Sigmoid colon (tissue), 7 donors: Measurements from ENCODE around the gene MYCN. TPM values are rescaled to one million over a fixed set of nuclear protein-coding genes. Genes with fewer than 3 reads are reported as not detected.

Source experiments
- DNase-seq: peaks from one replicate; pipeline ENCODE4 v3.0.0-alpha.2; 2019
- H3K27ac ChIP-seq, 4 donors: fragments of 200-600 bp; sonication (generic); one replicate each; pipeline ENCODE4 v1.5.1; 2016 to 2019; ENCODE audit warnings: mild to moderate bottlenecking in 1 of 4
- H3K27me3 ChIP-seq, 3 donors: fragments of 200-600 bp; sonication (generic); one replicate each; pipeline ENCODE4 v1.5.1; 2019; ENCODE audit warnings: mild to moderate bottlenecking in 1 of 3
- H3K36me3 ChIP-seq, 4 donors: fragments of 200-600 bp; sonication (generic); one replicate each; pipeline ENCODE4 v1.5.1; 2016 to 2019
- H3K4me1 ChIP-seq, 4 donors: fragments of 200-600 bp; sonication (generic); one replicate each; pipeline ENCODE4 v1.5.1; 2017 to 2019
- H3K4me3 ChIP-seq, 4 donors: fragments of 200-600 bp; sonication (generic); one replicate each; pipeline ENCODE4 v1.5.1; 2017 to 2019; ENCODE audit warnings: mild to moderate bottlenecking in 2 of 4, moderate library complexity in 1 of 4
- H3K9me3 ChIP-seq, 4 donors: fragments of 200-600 bp in 3 of 4; sonication (generic) in 3 of 4; one replicate each; pipeline versions ENCODE4 v1.5.1 to v1.6.1; 2013 to 2019
- EP300 ChIP-seq, 4 donors: sonication (generic); formaldehyde crosslinking; IDR thresholded peaks; one replicate each; pipeline ENCODE4 v1.6.1; 2017; ENCODE audit warnings: antibody characterized with exemption in 4 of 4
- POLR2A ChIP-seq, 2 donors: fragments of 450-650 bp; IDR thresholded peaks; one replicate each; pipeline ENCODE4 v1.6.1; 2016; ENCODE audit warnings: antibody characterized with exemption in 2 of 2, mild to moderate bottlenecking in 2 of 2, moderate library complexity in 2 of 2
- POLR2AphosphoS5 ChIP-seq, 4 donors: sonication (generic); formaldehyde crosslinking; IDR thresholded peaks; one replicate each; pipeline ENCODE4 v1.6.1; 2017; ENCODE audit warnings: antibody characterized with exemption in 4 of 4
- WGBS, 2 donors: extraction: QIAGEN DNeasy Blood & Tissue Kit; methylation state at CpG; one replicate each; pipeline ENCODE4 v1.1.7; 2013; 5-methylcytosine and 5-hydroxymethylcytosine counted together
- intact Hi-C: fragments of 100-400 bp; cut with DNase I; formaldehyde crosslinking; loops from one replicate; pipeline ENCODE4 v1.15.1; 2023
- polyA plus RNA-seq, 3 donors: library from polyadenylated mRNA; stranded (reverse); fragments of 200-250 nt; gene quantifications; one replicate each; pipeline ENCODE4 v1.2.3, GENCODE V29; 2013
- total RNA-seq, 4 donors: library from RNA; depleted of rRNA; stranded (reverse); fragments of >200 nt; gene quantifications; one replicate each; pipeline ENCODE4 v1.1.0, GENCODE V29; 2016
- TF ChIP-seq, protein P1 (sequence below), 4 experiments: fragments of 450-650 bp in 3 of 4; fragments of 200-600 bp in 1 of 4; IDR thresholded peaks; one replicate each; pipeline ENCODE4 v1.5.1; 2016 to 2019; ENCODE audit warnings: antibody characterized with exemption in 4 of 4, mild to moderate bottlenecking in 3 of 4, moderate library complexity in 2 of 4
- donor health status: healthy with polysubstance abuse.
- donor health status: Bipolar disorder and iron deficiency.
- donor health status: healthy.

MYCN gene
- total and polyA plus RNA-seq, 7 donors = 0.33 to 0.71 (median 0.55) TPM; not detected in 1

DNA sequence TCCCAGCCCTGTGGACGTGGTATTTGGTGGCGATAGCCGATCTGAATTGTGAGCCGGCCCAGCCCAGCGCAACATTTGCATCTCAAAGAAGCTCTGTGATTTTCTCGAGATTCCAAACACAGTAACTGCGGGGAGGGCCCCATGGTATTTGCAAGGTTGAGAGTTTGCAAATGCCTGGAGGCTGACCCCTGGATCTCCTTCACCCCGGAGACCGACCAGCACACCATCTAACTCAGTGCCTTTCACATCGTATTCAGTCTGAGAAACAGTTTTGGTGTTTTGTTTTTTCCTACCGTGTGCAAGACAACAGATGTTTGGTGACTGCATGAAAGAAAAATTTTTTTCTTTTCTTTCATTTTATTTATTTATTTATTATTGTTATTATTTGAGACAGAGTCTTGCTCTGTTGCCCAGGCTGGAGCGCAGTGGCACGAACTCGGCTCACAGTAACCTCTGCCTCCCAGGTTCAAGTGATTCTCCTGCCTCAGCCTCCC is 40.3 kb downstream of the MYCN start:
- Histone ChIP-seq H3K9me3 (no peaks in the 10 kb centered on the region), H3K36me3 (no peaks in the 10 kb centered on the region), H3K4me1 (peaks cover 0 to 10% (median 7%) of the 10 kb centered on the region in 4 donors), H3K27me3 (no peaks in the 10 kb centered on the region), H3K4me3 (no peak overlapping the region), H3K27ac (no peak overlapping the region)
- no peak for DNase-seq
- WGBS, 2 donors = 92 to 93% methylated on average over 14 of the region's 14 CpGs
- intact Hi-C loops = no loop called here
- TF ChIP-seq POLR2A (IDR thresholded peaks at IDR 0.05) (no peak), POLR2AphosphoS5 (IDR thresholded peaks at IDR 0.05) (no peak), EP300 (IDR thresholded peaks at IDR 0.05) (no peak)
- TF ChIP-seq, protein P1, sequence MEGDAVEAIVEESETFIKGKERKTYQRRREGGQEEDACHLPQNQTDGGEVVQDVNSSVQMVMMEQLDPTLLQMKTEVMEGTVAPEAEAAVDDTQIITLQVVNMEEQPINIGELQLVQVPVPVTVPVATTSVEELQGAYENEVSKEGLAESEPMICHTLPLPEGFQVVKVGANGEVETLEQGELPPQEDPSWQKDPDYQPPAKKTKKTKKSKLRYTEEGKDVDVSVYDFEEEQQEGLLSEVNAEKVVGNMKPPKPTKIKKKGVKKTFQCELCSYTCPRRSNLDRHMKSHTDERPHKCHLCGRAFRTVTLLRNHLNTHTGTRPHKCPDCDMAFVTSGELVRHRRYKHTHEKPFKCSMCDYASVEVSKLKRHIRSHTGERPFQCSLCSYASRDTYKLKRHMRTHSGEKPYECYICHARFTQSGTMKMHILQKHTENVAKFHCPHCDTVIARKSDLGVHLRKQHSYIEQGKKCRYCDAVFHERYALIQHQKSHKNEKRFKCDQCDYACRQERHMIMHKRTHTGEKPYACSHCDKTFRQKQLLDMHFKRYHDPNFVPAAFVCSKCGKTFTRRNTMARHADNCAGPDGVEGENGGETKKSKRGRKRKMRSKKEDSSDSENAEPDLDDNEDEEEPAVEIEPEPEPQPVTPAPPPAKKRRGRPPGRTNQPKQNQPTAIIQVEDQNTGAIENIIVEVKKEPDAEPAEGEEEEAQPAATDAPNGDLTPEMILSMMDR (IDR thresholded peaks at IDR 0.05) = no peak

DNA sequence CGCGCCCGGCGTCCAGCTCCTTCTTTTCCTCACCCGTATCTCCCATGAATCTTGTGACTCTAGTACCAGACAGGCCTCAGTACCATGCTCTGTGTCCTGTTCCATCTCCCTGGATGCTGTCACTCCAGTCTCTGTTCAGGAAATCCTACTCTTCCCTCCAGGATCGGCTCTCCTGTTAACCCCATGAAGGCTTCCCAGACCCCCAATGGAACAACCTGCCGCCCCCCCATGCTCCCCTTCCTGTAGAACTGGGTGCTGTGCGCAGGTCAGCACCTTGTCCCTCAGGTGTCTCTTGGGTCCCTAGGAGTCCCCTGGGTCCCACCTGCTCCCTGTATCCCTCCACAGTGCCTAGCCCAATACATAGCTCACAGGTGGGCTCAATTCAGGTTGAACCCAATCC is 41.3 kb downstream of the MYCN start:
- Histone ChIP-seq H3K4me3 (no peak overlapping the region), H3K27me3 (no peaks in the 10 kb centered on the region), H3K36me3 (no peaks in the 10 kb centered on the region), H3K27ac (no peak overlapping the region), H3K9me3 (no peaks in the 10 kb centered on the region), H3K4me1 (peaks cover 0 to 10% (median 7%) of the 10 kb centered on the region in 4 donors)
- no peak for TF ChIP-seq POLR2AphosphoS5 (IDR thresholded peaks at IDR 0.05)
- TF ChIP-seq, protein P1 (IDR thresholded peaks at IDR 0.05) = no peak
- TF ChIP-seq POLR2A (IDR thresholded peaks at IDR 0.05) = no peak
- TF ChIP-seq EP300 (IDR thresholded peaks at IDR 0.05) = no peak
- 95 to 96% methylated on average over 8 of the region's 8 CpGs for WGBS, 2 donors
- intact Hi-C loops = no loop called here
- DNase-seq = no peak

DNA sequence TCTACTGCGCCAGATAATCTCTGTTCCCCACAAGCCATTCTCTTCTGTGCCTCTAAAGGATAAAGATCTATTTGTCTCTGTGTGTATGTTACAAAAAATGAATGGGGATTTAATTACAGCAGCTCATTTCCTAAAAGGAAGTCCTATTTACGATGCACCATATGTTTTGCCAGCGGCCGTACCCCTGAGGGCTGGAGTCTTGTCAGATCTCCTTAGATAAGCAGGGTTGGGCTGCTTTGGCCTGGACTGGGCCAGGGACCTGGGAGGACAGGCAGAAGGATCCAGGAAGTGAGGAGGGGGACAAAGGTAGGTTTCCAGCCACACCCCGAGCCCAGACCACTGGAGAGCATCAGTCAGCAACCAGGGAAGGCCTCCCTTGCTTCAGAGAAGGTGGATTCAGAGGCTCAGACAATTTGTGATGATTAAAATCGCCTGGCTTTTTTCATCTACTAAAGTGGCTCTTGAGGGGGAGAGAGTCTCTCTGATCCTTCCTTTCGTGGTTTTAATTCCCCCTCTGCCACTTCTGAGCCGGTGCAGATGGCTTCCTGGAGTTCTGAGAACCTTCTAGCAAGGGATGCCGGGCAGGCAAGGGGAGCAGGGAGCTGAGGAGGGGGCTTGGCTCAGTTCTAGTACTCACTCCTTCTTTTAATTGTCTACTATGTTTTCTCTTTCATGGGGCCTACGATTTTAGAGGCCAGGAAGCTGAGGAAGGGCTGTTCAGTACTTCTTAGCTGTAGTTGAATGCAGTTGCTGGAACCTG is 42.1 kb downstream of the MYCN start:
- no peaks in the 10 kb centered on the region for H3K9me3 ChIP-seq
- no peak for DNase-seq
- no peaks in the 10 kb centered on the region for H3K27me3 ChIP-seq
- no peak overlapping the region for H3K4me3 ChIP-seq
- peaks cover 0 to 10% (median 7%) of the 10 kb centered on the region in 4 donors for H3K4me1 ChIP-seq
- H3K27ac ChIP-seq = no peak overlapping the region
- no peaks in the 10 kb centered on the region for H3K36me3 ChIP-seq
- TF ChIP-seq, protein P1 (IDR thresholded peaks at IDR 0.05) = no peak
- TF ChIP-seq POLR2AphosphoS5 (IDR thresholded peaks at IDR 0.05) (no peak), POLR2A (IDR thresholded peaks at IDR 0.05) (no peak), EP300 (IDR thresholded peaks at IDR 0.05) (no peak)
- 38 to 53% methylated on average over 10 of the region's 10 CpGs for WGBS, 2 donors
- intact Hi-C loops = no loop called here

DNA sequence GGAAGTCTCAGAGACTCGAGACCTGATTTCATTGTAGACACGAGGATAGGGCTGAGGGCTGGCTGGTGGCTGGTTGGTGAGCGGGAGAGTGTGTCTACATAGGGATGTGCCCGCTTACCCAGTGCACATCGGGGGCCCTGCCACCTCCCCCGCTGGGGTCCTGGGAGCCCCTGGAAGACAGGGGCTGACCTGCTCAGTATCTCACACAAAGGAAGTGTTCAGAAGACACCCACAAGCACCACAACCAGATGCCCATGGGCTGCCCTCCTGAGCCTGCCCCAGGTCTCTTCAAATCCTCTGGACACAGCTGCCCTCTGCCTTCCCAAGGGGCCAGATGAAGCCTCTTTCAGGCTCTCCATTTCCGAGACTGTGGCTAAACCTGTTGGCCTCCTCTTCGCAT is 43.1 kb downstream of the MYCN start:
- no peaks in the 10 kb centered on the region for H3K9me3 ChIP-seq
- peaks cover 0 to 10% (median 7%) of the 10 kb centered on the region in 4 donors for H3K4me1 ChIP-seq
- no peaks in the 10 kb centered on the region for H3K36me3 ChIP-seq
- no peak overlapping the region for H3K27ac ChIP-seq
- H3K27me3 ChIP-seq = no peaks in the 10 kb centered on the region
- no peak for DNase-seq
- 94% methylated on average over 8 of the region's 8 CpGs for WGBS, 2 donors
- no peak for TF ChIP-seq EP300 (IDR thresholded peaks at IDR 0.05)
- TF ChIP-seq POLR2AphosphoS5 (IDR thresholded peaks at IDR 0.05) = no peak
- TF ChIP-seq POLR2A (IDR thresholded peaks at IDR 0.05) = no peak
- TF ChIP-seq, protein P1 (IDR thresholded peaks at IDR 0.05) = no peak
- intact Hi-C loops = no loop called here
- no peak overlapping the region for H3K4me3 ChIP-seq
